MM.1S (cell line): ENCODE results near the gene MRPS2.

ENCODE experiments used
- DNase-seq: peaks from one replicate; pipeline ENCODE4 v3.0.0-alpha.2; 2015
- H2AFZ ChIP-seq: fragments of 300-600 bp; sonication (generic); 2 replicates; pipeline ENCODE4 v1.6.0; 2016; ENCODE audit warnings: antibody characterized with exemption, low read length
- H3F3A ChIP-seq: fragments of 300-600 bp; sonication (generic); 2 replicates; pipeline ENCODE4 v1.6.1; 2016; ENCODE audit warnings: mild to moderate bottlenecking, antibody characterized with exemption, low read length, moderate library complexity, mixed read lengths; ENCODE audit not compliant: insufficient read depth
- H3K27ac ChIP-seq: fragments of 300-600 bp; sonication (generic); 2 replicates; pipeline ENCODE4 v1.5.1; 2016; ENCODE audit warnings: mild to moderate bottlenecking, low read length
- H3K27me3 ChIP-seq: fragments of 300-600 bp; sonication (generic); replicated peaks from 2 replicates; pipeline ENCODE4 v1.6.0; 2016; ENCODE audit warnings: low read length; ENCODE audit not compliant: insufficient read depth
- H3K36me3 ChIP-seq: fragments of 300-600 bp; sonication (generic); replicated peaks from 2 replicates; pipeline ENCODE4 v1.6.1; 2016; ENCODE audit warnings: mild to moderate bottlenecking, low read length, mixed read lengths; ENCODE audit not compliant: insufficient read depth
- H3K4me1 ChIP-seq: fragments of 300-600 bp; sonication (generic); 2 replicates; pipeline ENCODE4 v1.6.1; 2016; ENCODE audit warnings: low read length, mixed read lengths
- H3K4me2 ChIP-seq: fragments of 300-600 bp; sonication (generic); 2 replicates; pipeline ENCODE4 v1.6.0; 2016; ENCODE audit warnings: low read depth, low read length
- H3K4me3 ChIP-seq: fragments of 300-600 bp; sonication (generic); 2 replicates; pipeline ENCODE4 v1.5.1; 2016; ENCODE audit warnings: low read length, mixed read lengths
- H3K79me2 ChIP-seq: fragments of 300-600 bp; sonication (generic); 2 replicates; pipeline ENCODE4 v1.6.1; 2016; ENCODE audit warnings: mixed run types, low read length, mixed read lengths
- H3K9ac ChIP-seq: fragments of 300-600 bp; sonication (generic); 2 replicates; pipeline ENCODE4 v1.6.1; 2016; ENCODE audit warnings: low read length, mixed read lengths
- H3K9me2 ChIP-seq: fragments of 300-600 bp; sonication (generic); replicated peaks from 2 replicates; pipeline ENCODE4 v1.6.1; 2016; ENCODE audit warnings: mild to moderate bottlenecking, low read length, mixed read lengths; ENCODE audit not compliant: insufficient read depth
- H3K9me3 ChIP-seq: fragments of 300-600 bp; sonication (generic); replicated peaks from 2 replicates; pipeline ENCODE4 v1.6.1; 2016; ENCODE audit warnings: mild to moderate bottlenecking, low read length, mixed read lengths; ENCODE audit not compliant: insufficient read depth
- H4K20me1 ChIP-seq: fragments of 300-600 bp; sonication (generic); 2 replicates; pipeline ENCODE4 v1.6.1; 2016; ENCODE audit warnings: mild to moderate bottlenecking, low read length, moderate library complexity, mixed read lengths; ENCODE audit not compliant: insufficient read depth
- CTCF ChIP-seq: fragments of 300-600 bp; sonication (generic); IDR thresholded peaks from 2 replicates; pipeline ENCODE4 v1.5.1; 2016; ENCODE audit warnings: antibody characterized with exemption, low read length, mixed read lengths
- EZH2 ChIP-seq: fragments of 300-600 bp; sonication (generic); optimal IDR thresholded peaks from 2 replicates; pipeline ENCODE3; 2017; ENCODE audit warnings: low read depth, mild to moderate bottlenecking, antibody characterized with exemption, low read length, mixed read lengths
- EZH2phosphoT487 ChIP-seq: fragments of 300-600 bp; sonication (generic); IDR thresholded peaks from 2 replicates; pipeline ENCODE4 v1.6.1; 2018; ENCODE audit warnings: antibody characterized with exemption, low read length

The MRPS2 gene

GRCh38 chr9:135492886-135493669, 7.4 kb upstream of the MRPS2 start:
- H2AFZ ChIP-seq: no peak overlapping the region
- H3K4me2 ChIP-seq: no peak overlapping the region
- no peaks in the 10 kb centered on the region for H4K20me1 ChIP-seq
- no peaks in the 10 kb centered on the region for H3F3A ChIP-seq
- TF ChIP-seq CTCF (no peak), EZH2phosphoT487 (no peak), EZH2 (no peak)
- no peaks in the 10 kb centered on the region for H3K9me2 ChIP-seq
- no peak overlapping the region for H3K4me3 ChIP-seq
- H3K4me1 ChIP-seq: no peaks in the 10 kb centered on the region
- no peaks in the 10 kb centered on the region for H3K79me2 ChIP-seq
- H3K27me3 ChIP-seq: peaks cover 42% of the 10 kb centered on the region
- DNase-seq: no peak
- H3K36me3 ChIP-seq: no peaks in the 10 kb centered on the region
- no peaks in the 10 kb centered on the region for H3K9me3 ChIP-seq
- H3K27ac ChIP-seq: no peak overlapping the region
- H3K9ac ChIP-seq: no peak overlapping the region

GRCh38 chr9:135494791-135495559, 5.5 kb upstream of the MRPS2 start:
- Histone ChIP-seq H4K20me1 (no peaks in the 10 kb centered on the region), H3F3A (no peaks in the 10 kb centered on the region), H3K79me2 (no peaks in the 10 kb centered on the region), H3K4me3 (no peak overlapping the region), H3K4me2 (no peak overlapping the region), H3K9ac (no peak overlapping the region), H3K4me1 (0 out of 2 replicates have a peak, but pooled peaks cover 3% of the 10 kb centered on the region), H3K9me3 (no peaks in the 10 kb centered on the region), H3K9me2 (no peaks in the 10 kb centered on the region), H3K36me3 (no peaks in the 10 kb centered on the region), H2AFZ (no peak overlapping the region), H3K27me3 (peaks cover 57% of the 10 kb centered on the region), H3K27ac (no peak overlapping the region)
- TF ChIP-seq EZH2phosphoT487 (no peak), EZH2 (no peak), CTCF (no peak)
- no peak for DNase-seq

GRCh38 chr9:135498381-135499126, 1.9 kb upstream of the MRPS2 start:
- H3F3A ChIP-seq: no peaks in the 10 kb centered on the region
- H3K36me3 ChIP-seq: peaks cover 3% of the 10 kb centered on the region; the same call in 1 of the 2 replicates
- no peaks in the 10 kb centered on the region for H3K9me3 ChIP-seq
- no peak overlapping the region for H3K9ac ChIP-seq
- no peak for DNase-seq
- TF ChIP-seq EZH2 (no peak), EZH2phosphoT487 (no peak)
- no peak overlapping the region for H2AFZ ChIP-seq
- peaks cover 10% of the 10 kb centered on the region for H3K4me1 ChIP-seq
- peaks cover 31% of the 10 kb centered on the region for H3K79me2 ChIP-seq
- H3K27me3 ChIP-seq: peaks cover 57% of the 10 kb centered on the region
- H3K4me3 ChIP-seq: no peak overlapping the region
- no peaks in the 10 kb centered on the region; the same call in 1 of the 2 replicates for H4K20me1 ChIP-seq
- no peaks in the 10 kb centered on the region for H3K9me2 ChIP-seq
- no peak overlapping the region for H3K27ac ChIP-seq
- H3K4me2 ChIP-seq: no peak overlapping the region
